GM19099 (cell line): ENCODE data around the gene EHD2.

Experiments used
- POLR2A ChIP-seq: IDR thresholded peaks from 3 replicates; pipeline ENCODE4 v1.6.1; 2011; ENCODE audit warnings: low read depth; ENCODE audit not compliant: insufficient read length; ENCODE audit errors: extremely low read depth

EHD2 gene

DNA sequence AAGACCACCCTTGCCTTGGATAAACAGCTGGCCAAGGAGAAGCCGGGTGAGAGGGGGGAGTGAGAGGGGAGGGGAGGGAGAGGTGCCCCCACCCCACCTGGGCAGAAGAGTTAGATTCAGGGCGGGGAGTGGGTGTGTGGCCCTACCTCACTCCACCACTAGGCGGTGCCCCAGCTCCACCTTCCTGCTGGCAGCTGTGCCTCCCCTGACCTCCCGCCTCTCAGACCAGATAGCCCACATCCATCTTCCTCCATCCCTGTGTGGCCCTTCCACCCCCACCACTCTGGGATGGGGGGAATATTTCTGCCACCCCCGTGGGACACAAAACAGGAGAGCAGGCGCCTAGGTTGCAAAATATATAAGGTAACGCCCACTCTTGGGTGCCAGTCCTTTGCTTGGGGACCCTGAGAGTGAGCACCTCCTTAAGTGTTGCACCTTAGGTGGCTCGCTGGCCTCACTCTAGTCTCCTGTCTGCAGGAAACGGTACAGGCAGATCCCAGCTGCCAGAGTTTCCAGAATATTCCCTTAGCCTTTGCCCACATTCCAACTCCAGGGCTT lies 13.8 kb upstream of the EHD2 start:
- TF ChIP-seq POLR2A, result no peak

DNA sequence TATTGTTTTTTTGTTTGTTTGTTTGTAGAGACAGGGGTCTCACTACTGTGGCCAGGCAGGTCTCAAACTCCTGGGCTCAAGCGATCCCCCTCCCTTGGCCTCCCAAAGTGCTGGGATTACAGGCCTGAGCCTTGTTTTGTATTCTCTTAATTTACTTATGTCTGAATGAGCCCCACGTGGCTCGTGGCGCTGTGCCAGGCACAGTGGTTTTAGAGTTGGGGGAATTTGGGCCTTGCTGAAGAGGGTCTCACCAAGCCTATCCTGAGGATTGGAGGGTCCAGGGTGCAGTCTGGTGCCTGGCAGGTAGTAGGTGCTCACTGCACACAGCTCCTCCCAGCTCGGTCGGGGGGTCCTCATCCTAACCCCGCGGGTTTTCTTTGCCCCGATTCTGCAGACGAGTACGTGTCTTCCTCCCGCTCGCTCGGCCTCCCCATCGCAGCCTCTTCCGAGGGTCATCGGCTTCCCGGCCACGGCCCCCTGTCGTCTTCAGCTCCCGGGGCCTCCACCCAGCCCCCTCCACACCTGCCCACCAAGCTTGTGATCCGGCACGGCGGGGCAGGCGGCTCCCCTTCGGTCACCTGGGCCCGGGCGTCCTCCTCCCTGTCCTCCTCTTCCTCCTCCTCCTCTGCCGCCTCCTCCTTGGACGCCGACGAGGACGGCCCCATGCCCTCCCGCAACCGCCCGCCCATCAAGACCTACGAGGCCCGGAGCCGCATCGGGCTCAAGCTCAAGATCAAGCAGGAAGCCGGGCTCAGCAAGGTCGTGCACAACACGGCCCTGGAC lies 12.1 kb upstream of the EHD2 start:
- no peak for TF ChIP-seq POLR2A

DNA sequence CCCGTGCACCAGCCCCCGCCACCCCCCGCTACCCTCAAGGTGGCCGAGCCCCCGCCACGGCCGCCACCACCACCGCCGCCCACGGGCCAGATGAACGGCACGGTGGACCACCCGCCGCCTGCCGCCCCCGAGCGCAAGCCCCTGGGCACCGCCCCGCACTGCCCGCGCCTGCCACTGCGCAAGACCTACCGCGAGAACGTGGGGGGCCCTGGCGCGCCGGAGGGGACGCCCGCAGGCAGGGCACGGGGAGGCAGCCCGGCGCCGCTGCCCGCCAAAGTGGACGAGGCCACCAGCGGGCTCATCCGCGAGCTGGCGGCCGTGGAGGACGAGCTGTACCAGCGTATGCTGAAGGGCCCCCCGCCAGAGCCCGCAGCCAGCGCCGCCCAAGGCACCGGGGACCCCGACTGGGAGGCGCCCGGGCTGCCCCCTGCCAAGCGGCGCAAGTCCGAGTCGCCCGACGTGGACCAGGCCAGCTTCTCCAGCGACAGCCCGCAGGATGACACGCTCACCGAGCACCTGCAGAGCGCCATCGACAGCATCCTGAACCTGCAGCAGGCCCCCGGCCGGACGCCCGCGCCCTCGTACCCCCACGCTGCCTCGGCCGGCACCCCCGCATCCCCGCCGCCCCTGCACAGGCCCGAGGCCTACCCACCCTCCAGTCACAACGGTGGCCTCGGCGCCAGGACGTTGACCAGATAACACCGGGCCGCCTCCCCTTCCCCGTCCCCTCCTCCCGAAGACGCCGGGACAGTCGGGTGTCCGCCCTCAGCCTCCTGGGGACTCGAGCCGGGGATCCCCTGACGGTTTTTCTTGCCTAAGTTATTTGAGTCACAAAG lies 11.3 kb upstream of the EHD2 start:
- no peak for TF ChIP-seq POLR2A

DNA sequence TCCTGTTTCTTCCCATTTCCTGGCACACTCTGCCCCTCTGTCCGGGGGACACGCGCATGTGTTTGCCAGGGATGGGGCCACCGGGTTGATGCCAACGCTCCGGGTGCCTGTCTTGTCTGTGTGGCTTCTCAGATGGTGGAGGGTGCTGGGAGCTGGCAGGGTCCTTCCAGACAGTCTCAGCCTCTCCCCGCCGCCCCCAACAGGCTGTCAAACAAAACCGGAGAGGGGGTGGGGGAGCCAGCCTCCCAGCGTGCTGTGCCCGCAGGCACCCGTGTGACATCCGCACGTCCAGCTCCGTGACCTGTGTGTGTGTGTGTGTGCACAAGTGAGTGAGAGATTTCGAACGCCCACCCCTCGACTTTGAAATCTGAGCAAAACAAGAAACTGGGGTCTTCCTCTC lies 10.6 kb upstream of the EHD2 start:
- TF ChIP-seq POLR2A, result no peak

DNA sequence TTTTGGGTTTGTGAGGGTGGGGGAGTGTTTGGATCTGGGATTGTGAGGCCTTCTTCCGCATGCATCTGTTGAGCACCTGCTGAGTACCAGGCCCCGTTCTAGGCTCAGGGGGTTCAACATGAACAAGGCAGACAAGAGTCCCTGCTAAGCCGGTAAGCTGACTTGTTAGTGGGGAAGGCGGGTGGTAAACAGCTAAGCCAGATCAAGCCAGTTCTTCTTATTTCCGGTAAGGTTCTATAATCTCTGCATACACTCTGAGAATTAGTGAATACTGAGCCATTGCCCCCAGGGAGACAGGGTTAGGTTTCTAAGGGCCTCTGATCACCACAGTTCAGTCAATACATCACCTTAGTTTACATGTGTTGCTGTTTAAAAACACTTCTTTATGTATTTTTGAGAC lies 9.9 kb upstream of the EHD2 start:
- no peak for TF ChIP-seq POLR2A

DNA sequence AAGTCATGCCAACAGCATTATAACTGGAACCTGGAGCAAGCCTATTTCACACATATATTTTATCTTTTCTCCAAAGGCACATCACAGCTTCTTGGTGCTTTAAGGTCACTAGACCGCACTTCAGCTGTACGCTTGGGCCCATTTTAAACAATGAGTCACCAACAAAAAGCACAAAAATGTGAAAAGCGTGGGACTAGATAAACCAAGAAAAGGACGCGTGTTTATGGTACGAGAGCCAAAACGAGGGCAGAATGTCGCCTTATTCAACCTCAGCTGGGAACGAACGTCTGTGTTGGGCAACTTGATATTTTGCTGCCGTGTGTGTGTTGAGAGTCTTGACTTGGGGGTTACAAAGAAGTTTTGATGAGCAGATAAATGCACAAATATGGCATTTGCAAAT lies 9.2 kb upstream of the EHD2 start:
- no peak for TF ChIP-seq POLR2A

DNA sequence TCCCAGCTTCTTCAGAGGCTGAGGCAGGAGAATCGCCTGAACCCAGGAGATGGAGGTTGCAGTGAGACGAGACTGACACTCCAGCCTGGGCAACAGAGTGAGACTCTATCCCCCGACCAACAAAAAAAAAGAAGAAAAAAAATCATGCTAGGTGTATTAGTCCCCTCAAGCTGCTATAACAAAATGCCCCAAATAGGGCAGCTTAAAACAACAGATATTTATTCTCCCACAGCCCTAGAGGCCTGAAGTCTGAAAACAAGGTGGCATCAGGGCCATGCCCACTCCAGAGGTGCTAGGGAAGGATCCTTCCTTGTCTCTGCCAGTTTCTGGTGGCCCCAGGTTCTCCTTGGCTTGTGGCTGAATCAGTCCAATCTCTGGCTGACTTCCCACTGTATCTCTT lies 8.6 kb upstream of the EHD2 start:
- no peak for TF ChIP-seq POLR2A

DNA sequence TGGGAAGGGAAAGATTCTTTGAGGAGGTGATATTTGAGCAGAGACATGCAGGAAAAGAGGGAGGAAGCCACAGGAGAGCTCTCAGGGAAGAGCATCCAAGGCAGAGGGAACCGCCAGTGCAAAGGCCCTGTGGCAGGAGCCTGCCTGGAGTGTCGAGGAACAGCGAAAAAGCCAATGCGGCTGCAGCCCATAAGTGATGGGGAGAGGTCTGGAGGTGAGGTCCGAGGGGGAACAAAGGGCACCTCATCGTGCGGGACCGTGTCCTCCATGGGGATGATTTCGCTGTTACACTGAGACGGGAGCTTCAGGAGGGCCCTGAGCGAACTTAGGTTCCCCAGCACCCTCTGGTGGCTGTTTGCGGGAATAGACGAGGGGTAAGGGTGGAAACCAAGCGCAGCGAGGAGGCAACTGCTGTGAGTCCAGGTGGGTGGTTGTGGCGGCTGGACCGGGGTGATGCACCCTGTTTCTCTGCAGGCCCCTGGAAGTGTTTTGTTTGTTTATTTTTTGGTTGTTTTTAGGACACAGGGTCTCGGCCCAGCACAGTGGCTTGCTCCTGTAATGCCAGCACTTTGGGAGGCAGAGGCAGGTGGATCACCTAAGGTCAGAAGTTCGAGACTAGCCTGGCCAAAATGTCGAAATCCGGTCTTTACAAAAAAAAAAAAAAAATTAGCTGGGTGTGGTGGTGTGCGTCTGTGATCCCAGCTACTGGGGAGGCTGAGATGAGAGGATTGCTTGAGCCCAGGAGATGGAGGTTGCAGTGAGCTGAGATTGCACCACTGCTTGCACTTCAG lies 5.9 kb upstream of the EHD2 start:
- no peak for TF ChIP-seq POLR2A

DNA sequence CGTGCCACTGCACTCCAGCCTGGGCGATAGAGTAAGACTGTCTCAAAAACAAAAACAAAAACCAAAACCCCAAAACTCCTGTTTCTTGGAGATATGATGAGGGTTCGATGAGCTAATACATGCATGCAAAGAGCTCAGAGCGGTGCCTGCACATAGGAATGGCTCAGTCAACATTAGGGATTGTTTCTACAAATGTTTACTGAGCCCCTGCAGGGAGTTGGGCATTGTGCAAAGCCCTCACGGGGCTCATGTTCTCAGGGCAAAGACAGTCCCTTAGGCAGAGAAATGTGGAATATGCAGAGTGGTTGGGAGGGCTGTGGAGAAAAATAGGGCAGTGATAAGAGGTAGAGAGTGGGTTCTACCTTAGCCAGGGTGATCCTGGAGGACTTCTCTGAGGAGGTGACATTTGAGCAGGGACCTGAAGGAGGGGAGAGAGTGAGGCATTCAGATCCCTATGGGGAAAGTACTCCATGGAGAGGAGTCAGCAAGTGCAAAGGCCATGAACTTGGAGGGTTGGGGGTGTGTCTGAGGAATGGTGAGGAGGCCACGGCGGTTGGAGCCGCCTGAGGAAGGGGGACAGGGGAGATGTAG lies 1.5 kb upstream of the EHD2 start:
- no peak for TF ChIP-seq POLR2A

DNA sequence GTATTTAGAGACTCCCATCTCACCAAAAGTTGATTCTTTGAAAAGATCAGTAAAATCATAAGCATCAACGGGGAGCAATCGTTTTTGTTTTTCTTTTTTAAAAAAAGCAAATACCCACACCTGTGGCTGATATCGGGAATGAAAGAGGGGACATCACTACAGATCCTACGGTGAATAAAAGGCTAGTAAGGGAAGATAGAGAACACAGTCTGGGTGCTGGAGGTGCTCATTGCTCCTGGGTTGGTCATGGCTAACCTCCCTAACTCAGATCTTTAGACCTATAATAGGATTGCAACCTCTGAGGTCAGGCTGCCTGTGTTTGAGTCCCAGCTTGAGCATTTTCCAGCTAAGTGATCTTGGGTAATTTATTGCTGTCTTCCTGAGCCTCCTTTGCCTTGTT lies 1.1 kb downstream of the EHD2 start:
- TF ChIP-seq POLR2A, result no peak

DNA sequence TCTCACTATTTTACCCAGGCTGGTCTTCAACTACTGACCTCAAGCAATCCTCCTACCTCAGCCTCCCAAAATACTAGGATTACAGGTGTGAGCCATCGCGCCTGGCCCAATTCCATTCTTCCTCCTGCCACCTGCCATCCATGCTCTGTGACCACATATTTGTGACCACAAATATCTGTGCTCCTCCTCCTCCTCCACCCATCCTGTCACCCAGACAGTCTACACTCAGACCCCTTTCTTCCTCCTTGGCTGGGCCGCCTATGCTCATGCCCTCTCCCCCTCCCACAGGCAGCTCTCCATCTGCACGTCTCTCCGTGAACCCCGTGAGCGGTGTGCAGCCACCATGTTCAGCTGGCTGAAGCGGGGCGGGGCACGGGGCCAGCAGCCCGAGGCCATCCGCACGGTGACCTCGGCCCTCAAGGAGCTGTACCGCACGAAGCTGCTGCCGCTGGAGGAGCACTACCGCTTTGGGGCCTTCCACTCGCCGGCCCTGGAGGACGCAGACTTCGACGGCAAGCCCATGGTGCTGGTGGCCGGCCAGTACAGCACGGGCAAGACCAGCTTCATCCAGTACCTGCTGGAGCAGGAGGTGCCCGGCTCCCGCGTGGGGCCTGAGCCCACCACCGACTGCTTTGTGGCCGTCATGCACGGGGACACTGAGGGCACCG lies 3.2 kb downstream of the EHD2 start:
- no peak for TF ChIP-seq POLR2A

DNA sequence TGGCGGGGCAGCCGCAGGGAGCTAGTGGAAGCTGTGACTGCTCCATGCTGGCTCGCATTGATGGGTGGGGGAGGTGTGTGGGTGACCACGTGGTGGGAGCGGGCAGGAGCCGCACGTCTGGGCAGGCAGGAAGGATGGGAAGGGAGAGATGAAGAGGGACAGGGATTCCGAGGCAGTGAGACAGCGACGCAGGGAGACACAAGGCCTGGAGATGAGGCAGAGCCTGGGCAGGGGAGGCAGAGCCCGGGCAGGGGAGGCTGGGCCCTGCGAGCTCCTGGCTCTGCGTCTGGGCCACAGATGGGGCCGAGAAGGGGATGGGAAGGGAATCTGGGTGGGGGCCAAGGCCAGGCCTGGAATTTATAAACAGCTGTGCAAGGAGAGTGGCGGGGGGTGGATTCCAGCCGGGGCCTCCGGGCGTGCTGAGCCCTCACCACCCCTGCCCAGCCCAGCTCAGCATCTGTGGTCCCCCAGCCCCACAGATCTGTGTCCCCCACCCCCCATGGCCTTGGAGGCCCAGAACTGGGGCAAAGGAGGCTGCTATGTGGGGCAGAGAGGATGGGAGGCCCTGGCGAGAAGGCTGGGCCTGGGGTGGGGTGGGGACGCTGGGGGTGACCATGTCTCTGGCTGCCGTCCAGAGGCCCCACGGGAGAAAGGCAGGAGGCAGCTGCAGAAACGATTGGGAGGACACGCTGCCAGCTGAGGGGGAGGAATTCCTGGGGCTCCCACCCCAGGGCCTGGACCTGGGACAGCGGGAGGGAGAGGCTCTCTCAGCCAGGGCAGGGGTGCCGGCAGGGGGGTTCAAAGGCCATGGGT lies 6.0 kb downstream of the EHD2 start:
- TF ChIP-seq POLR2A, result no peak

DNA sequence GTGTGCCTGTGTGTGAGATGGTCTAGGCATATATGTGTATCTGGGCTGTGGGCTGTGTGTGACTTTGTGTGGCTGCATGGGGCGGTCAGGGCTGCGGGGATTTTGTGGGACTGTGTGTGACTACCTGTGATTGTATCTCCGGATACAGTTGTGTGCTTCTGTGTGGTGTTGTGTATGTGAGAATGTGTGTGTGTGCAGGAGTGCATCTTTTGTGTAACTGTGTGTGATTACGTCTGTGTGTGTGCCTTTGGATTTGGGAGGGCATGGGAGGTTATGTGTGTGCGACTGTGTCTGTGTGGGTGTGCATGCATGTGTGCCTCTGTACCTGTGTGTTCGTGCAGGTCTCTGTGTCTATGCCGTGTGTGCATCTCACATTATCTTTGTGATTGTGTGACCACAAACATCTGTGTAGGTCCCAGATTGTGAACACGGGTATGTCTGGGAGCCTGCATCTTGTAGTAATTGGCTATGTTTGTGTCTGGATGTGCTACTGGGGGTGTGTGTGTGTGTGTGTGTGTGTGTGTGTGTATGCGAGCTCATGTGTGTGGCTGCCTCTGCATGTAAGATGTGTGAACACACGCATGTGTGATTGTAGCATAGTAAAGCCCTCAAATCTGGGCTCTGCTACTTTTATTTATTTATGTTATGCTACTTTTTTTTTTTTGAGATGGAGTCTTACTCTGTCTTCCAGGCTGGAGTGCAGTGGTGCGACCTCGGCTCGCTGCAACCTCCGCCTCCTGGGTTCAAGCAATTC lies 7.6 kb downstream of the EHD2 start:
- TF ChIP-seq POLR2A, result no peak

DNA sequence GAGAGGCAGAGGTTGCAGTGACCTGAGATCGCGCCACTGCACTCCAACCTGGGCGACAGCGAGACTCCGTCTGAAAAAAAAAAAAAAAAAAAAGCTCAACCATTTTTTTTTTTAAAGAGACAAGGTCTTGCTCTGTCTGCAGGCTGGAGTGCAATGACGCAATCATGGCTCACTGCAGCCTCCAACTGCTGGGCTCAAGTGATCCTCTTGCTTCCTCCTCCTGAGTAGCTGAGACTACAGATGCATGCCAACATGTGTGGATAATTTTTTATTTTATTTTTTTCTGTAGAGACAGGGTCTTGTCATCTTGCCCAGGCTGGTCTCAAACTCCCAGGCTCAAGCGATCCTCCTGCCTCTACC lies 10.3 kb downstream of the EHD2 start:
- TF ChIP-seq POLR2A, result no peak
